IPS-20b (cell line): ENCODE measurements around the gene PPP1R10.
A peak's percentile ranks its signal among the peaks of the same experiment; 100 is the strongest.

Experiments
- H3K27ac ChIP-seq: one replicate; pipeline ENCODE4 v1.5.1; 2013; ENCODE audit warnings: low read length
- H3K27me3 ChIP-seq: 2 replicates; pipeline ENCODE4 v1.6.1; 2013; ENCODE audit warnings: mild to moderate bottlenecking, low read length, inconsistent platforms; ENCODE audit not compliant: insufficient read depth
- H3K36me3 ChIP-seq: 2 replicates; pipeline ENCODE4 v1.6.1; 2013; ENCODE audit warnings: low read depth, mild to moderate bottlenecking, inconsistent platforms, low read length, moderate library complexity; ENCODE audit not compliant: insufficient read depth
- H3K4me1 ChIP-seq: 2 replicates; pipeline ENCODE4 v1.6.1; 2013; ENCODE audit warnings: mild to moderate bottlenecking, control low read depth, inconsistent platforms, low read length, moderate library complexity; ENCODE audit not compliant: insufficient read depth
- H3K4me3 ChIP-seq: 2 replicates; pipeline ENCODE4 v1.5.1; 2013; ENCODE audit warnings: mild to moderate bottlenecking, low read length, inconsistent platforms
- H3K9ac ChIP-seq: 2 replicates; pipeline ENCODE4 v1.6.1; 2013; ENCODE audit warnings: low read depth, mild to moderate bottlenecking, inconsistent platforms, low read length, moderate library complexity
- H3K9me3 ChIP-seq: 2 replicates; pipeline ENCODE4 v1.6.1; 2013; ENCODE audit warnings: mild to moderate bottlenecking, low read depth, low read length, inconsistent platforms; ENCODE audit not compliant: insufficient read depth

Gene PPP1R10

DNA sequence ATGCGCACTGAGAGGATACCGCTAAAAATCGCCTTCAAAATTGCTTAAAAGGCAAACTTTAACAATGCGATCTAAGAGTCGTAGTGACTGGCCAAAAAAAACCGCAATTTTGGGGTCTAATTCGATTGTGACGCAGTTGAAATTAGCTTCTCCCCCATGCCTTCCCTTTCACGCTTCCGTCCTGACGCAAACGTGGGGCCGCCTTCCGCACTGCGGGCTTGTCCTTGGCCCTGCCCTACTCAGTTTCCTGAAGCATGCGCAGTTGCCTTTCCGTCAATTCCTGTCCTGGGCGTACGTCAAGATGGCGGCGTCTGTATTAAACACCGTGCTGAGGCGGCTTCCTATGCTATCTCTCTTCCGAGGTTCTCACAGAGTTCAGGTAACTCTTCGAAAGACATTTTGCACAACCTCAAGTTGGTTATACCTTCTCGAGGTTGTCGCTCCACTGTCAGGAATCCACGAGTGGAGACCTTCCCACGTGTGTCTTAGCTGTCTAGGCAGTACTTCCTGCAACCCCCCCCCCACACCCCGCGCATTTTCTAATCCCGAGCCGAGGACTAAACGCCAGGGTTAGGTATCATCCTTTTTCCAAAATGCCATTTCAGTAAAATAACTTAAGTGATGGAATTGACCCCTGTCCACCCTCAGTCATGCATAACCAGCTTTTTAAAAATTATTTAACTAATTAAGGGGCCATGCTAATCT is 674 bp upstream of the PPP1R10 start, which contains the start of gene MRPS18B:
MRPS18B (plus strand) TSS at position 276 of the 705 bp plus-strand sequence; CDS start at position 302, 26 bp downstream.
- H3K27ac ChIP-seq = peak within 1 kb of the TSS; percentile 83
- H3K9ac ChIP-seq = peak within 1 kb of the TSS; percentile 98
- H3K4me1 ChIP-seq = peaks cover 16% of the 10 kb centered on the region
- peaks cover 64% of the 10 kb centered on the region for H3K36me3 ChIP-seq
- no peaks in the 10 kb centered on the region for H3K9me3 ChIP-seq
- peak within 1 kb of the TSS; percentile 83 for H3K4me3 ChIP-seq
- no peaks in the 10 kb centered on the region for H3K27me3 ChIP-seq

DNA sequence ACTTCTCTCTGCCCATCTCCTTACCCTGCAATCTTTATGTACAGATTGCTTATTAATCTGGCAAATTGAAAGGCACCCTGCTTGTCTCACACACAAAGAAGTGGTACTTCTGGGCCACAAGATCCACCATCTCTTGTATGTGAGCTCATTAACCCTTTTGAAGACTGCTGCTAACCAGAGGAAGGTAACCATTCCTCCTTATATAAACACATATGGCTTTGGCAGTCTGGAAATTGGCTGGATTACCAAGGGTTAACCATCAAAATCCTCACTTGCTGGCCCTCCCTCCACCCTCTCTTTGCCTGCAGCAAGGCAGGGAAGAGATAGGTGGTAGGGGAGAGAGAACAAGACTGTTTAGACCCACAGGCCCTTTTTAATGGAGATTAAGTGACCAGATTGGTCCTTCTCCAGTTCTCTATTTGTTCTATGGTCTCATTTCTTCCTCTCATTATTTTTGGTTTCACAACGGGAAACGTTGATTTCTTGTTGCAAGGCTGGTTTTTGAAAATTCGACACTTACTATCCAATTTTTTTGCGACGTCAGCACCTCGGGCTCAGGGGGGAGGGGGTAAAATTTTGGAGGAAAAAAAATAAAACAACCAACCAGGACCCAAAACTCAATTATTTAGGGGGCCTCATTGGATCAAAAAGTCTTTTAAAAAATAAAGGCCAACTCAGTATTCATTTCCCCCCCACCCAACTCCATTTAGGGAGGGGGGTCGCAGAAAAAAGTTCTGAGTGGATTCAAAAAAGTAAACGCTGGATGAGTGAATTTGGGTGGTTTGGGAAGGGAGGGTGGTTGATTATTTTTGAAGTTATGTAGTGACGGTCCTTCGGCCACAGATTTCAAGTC is 859 bp downstream of the PPP1R10 start:
- Histone ChIP-seq H3K9me3 (no peaks in the 10 kb centered on the region), H3K36me3 (peaks cover 56% of the 10 kb centered on the region), H3K27ac (peak overlapping the region; percentile 24), H3K4me1 (peaks cover 16% of the 10 kb centered on the region), H3K27me3 (no peaks in the 10 kb centered on the region), H3K9ac (peak overlapping the region; percentile 98), H3K4me3 (peak overlapping the region; percentile 83)

DNA sequence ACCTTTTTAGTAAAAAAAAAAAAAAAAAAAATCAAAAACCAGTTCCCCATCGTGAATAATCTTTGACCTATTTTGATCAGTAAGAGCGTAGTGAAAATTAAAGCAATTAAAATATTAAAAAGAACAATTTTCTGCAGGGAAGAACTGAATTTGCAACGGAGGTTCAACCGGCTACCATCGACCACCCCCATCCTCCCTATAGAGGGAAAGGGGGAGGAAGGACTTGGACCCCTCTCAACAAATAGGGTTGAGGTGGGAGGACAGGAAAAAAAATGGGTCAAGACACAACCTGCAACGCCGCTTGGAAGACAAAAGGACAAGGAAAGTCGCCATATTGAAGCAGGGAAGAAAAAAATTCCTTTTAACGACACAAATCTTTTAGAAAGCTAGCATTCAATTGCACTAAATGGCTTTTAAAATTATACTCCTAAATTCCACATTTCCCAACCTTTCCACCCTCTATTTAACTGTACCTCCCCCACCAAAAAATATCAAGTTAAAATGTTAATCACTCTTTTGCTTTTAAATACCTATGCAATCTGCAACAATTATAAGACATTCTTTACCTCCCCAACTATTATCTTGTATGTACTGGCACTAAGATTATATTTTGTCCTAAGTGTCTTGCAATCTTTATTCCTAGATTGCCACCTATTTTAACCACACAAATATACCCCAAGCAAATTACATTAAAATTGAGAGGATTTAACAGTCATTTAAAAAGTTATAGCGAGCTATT is 1.7 kb downstream of the PPP1R10 start:
- Histone ChIP-seq H3K9ac (peak overlapping the region; percentile 98), H3K4me1 (peaks cover 16% of the 10 kb centered on the region), H3K27me3 (no peaks in the 10 kb centered on the region), H3K36me3 (peaks cover 58% of the 10 kb centered on the region), H3K27ac (peak overlapping the region; percentile 24), H3K9me3 (no peaks in the 10 kb centered on the region), H3K4me3 (peak overlapping the region; percentile 83)

DNA sequence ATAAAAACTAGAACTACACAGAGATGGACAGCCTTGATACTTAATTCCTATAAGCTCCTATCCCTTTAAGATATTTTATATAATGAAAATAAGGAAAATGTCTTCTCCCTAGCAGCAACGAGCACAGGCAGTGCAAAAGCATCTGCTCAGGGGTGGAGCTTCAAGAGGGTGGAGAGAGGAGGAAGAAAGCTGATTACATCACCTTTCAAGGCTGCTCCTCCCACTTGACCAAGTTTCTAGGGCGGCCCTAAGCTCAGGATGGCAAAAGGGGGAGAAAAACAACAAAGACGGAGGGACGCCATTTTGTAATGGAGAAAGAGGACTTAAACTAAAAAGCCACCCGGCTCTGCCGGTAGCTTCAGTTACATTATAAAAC is 2.2 kb downstream of the PPP1R10 start:
- peaks cover 63% of the 10 kb centered on the region for H3K36me3 ChIP-seq
- H3K4me1 ChIP-seq = peaks cover 16% of the 10 kb centered on the region
- no peaks in the 10 kb centered on the region for H3K27me3 ChIP-seq
- H3K9ac ChIP-seq = peak overlapping the region; percentile 98
- H3K4me3 ChIP-seq = peak overlapping the region; percentile 83
- no peaks in the 10 kb centered on the region for H3K9me3 ChIP-seq
- H3K27ac ChIP-seq = peak overlapping the region; percentile 74

DNA sequence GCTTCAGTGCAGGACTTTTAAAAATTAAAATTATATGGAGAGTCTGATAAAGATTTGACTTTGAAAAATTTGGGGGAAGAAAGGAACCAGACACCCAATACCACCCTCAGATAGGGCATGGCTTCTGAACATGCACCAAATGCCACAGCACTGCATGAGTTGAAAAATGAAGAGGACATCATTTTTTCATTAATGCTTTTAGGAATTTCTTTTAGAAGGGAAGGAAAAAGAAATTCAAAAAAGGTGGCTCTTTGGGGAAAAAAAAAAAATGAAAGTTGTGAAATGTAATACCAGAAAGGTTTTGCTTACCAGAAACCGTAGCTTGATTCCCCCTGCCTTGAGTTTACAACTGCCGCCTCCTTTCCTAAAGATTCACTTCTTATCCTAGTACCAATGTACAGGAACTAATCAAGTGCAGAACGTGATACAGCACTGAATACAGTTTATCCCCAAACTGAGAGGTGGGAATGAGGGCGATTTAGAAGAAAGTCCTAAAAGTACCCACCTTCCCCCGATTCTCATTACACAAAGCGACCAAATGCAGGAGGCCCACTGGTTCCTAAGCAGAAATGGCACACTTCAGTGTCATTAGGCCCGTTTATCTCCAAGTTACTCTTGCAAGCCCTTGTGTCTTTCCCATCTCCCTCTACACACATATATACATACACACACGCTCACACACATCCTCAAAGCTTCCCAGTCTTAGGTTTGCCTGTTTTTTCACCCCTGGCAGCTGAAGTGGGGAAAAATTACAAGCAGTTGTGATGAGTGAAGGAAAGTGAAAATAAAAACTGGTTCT is 2.8 kb downstream of the PPP1R10 start:
- Histone ChIP-seq H3K4me3 (peak overlapping the region; percentile 83), H3K9ac (peak overlapping the region; percentile 98), H3K27ac (peak overlapping the region; percentile 74), H3K4me1 (peaks cover 16% of the 10 kb centered on the region), H3K36me3 (peaks cover 63% of the 10 kb centered on the region), H3K27me3 (no peaks in the 10 kb centered on the region), H3K9me3 (no peaks in the 10 kb centered on the region)

DNA sequence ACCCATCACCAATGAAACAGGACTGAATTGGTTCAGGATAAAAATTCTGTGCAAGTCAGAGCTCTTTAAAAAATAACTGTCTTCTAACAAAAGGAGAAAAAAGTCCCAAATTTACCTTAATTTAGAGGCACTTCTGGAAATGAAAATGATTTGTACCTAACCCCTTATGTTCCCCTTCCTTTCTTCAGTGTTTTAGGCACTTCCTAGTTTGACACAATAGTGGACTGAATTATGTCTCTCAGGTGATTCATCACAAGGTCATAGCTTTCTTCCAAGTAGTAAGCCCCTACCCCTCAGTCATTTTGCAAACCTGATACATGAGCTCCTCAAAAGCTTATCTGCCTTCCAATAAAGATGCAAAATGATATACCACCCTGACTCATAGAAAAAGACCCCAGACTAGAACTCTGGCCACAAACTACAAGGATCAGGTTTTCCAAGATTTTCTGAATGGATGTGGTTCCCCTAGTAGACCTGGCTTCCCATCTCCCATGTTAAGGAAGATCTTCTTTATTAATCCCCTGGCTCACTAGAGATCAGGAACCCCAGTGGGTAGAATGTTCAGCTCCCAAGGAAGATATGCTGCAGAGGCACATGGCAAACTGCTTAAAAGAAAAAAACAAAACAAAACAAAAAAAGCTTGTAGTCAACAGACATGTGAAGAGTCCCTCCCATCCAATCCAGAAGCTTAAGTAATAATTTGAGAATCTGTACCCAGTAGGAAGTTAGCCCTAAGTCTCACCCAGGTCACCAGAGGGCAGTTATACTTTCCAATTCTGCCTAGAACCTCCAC is 3.6 kb downstream of the PPP1R10 start:
- Histone ChIP-seq H3K27me3 (no peaks in the 10 kb centered on the region), H3K9ac (peak overlapping the region; percentile 98; the same call in 1 of the 2 replicates), H3K27ac (no peak overlapping the region), H3K4me1 (peaks cover 14% of the 10 kb centered on the region), H3K4me3 (peak overlapping the region; percentile 83; the same call in 1 of the 2 replicates), H3K9me3 (no peaks in the 10 kb centered on the region), H3K36me3 (peaks cover 69% of the 10 kb centered on the region)

DNA sequence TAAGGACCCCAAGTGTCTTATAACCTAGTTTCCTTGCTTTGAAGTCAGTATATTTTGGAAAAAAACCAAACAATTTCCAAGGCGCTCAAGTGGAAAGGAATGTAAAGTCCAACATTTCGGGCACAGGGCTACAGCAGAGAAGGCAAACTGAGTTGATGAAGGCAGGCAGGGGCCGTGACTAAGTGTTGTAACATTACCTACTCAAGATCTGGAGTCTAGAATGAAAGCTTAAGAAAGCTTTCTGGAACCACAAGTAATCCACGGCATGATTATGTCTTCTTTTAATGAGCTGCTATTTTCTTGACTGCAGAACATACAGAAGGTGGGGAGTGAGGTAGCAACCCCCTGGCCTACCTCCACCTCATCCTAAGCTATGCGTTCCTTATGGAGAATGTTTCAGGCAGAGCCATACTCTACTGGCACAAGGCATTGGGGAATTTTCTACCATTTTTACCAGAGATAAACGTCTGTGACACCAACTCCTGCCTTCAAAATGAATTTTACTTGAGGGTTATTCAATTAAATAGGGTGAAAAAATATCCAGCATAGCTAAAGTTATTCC is 4.3 kb downstream of the PPP1R10 start:
- no peaks in the 10 kb centered on the region for H3K9me3 ChIP-seq
- peaks cover 76% of the 10 kb centered on the region for H3K36me3 ChIP-seq
- H3K4me1 ChIP-seq = peaks cover 12% of the 10 kb centered on the region
- no peaks in the 10 kb centered on the region for H3K27me3 ChIP-seq
- no peak overlapping the region for H3K4me3 ChIP-seq
- H3K9ac ChIP-seq = no peak overlapping the region; the same call in 1 of the 2 replicates
- H3K27ac ChIP-seq = no peak overlapping the region

DNA sequence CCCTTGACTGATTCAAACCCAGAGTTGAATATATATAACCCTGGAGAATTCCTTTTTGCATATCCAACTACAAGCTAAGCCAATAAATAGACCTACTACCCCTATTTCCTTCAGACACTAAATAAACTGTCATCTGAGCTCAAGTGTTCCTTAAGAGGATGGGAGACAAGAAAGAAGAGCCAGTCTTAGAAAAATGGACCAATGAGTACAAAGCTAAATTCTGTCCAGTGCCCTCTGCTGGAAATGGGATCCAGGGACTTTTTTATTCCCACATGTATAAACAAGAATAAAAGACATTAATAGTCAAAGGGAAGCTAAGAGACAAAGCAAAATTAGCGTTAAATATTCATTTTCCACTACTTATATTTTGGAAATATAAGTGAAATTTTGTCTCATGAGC is 4.8 kb downstream of the PPP1R10 start:
- peaks cover 81% of the 10 kb centered on the region for H3K36me3 ChIP-seq
- H3K27ac ChIP-seq = no peak overlapping the region

DNA sequence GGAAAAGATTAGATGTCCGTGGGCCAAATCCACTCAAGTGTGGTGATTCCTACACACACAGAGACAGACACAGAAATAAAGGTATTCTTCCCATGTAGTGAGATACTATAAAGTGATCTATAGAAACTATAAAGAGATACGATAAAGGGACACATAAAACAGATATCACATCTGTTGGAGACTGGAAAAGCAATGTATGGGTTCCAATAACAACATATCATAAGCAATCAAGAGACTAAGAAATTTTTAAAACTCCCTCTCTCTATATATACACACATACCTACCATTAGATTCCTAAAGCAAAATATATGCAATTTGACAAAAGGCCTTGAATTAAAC is 5.2 kb downstream of the PPP1R10 start:
- H3K4me3 ChIP-seq = no peak overlapping the region
- no peaks in the 10 kb centered on the region for H3K9me3 ChIP-seq
- no peak overlapping the region for H3K27ac ChIP-seq
- peaks cover 12% of the 10 kb centered on the region for H3K4me1 ChIP-seq
- H3K36me3 ChIP-seq = peaks cover 83% of the 10 kb centered on the region
- no peaks in the 10 kb centered on the region for H3K27me3 ChIP-seq
- no peak overlapping the region for H3K9ac ChIP-seq

More for the DNA sequence above, 4.8 kb downstream of the PPP1R10 start:
- no peak overlapping the region for H3K9ac ChIP-seq
- no peaks in the 10 kb centered on the region for H3K9me3 ChIP-seq
- peaks cover 12% of the 10 kb centered on the region for H3K4me1 ChIP-seq
- H3K4me3 ChIP-seq = no peak overlapping the region
- H3K27me3 ChIP-seq = no peaks in the 10 kb centered on the region

DNA sequence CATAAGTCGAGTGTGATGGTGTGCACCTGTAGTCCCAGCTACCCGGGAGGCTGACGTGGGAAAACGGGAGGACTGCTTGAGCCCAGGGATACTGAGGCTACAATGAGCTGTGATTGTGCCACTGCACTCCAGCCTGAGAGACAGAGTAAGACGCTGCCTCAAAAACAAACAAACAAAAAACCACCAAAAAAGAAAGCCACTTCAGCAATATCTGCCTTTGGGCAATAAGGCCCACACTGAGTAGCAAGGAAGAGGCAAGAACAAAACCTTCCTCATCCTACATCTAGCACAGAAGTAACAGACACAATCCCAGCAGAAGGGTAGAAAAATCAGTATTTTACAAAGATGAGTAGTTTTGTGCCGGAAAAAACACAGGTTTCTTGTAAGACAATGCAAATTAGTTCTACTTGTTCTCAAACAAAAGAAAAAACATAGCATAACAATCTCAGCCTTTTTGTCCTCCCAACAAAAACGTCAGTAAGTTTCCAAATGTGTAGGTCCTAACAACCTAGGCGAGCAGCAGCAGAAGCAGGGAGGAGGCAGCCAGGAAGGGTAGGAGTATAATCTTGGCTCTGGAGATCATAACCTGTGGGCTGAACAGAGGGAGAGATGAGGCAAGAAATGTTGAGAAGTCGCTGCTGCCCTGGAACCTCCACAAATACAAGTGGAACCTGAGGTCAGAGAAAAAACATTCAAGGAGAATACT is 5.7 kb downstream of the PPP1R10 start:
- Histone ChIP-seq H3K4me3 (no peak overlapping the region), H3K4me1 (peaks cover 12% of the 10 kb centered on the region), H3K27ac (no peak overlapping the region), H3K27me3 (no peaks in the 10 kb centered on the region), H3K9me3 (no peaks in the 10 kb centered on the region), H3K36me3 (peaks cover 83% of the 10 kb centered on the region), H3K9ac (no peak overlapping the region)
